Liver (tissue), 9 donors: ENCODE measurements around the gene PIWIL1. TPM values are rescaled to one million over a fixed set of nuclear protein-coding genes. Genes with fewer than 3 reads are reported as not detected.

Experiments
- DNase-seq: peaks from one replicate; pipeline ENCODE4 v3.0.0-alpha.2; 2017; ENCODE audit warnings: low spot score
- H3K27ac ChIP-seq, 2 donors: one replicate each; pipeline ENCODE4 v1.7.0; 2013; ENCODE audit warnings: inconsistent platforms in 2 of 2, low read length in 2 of 2, control low read depth in 1 of 2, low read depth in 1 of 2, mild to moderate bottlenecking in 1 of 2
- H3K27me3 ChIP-seq, 4 donors: one replicate each; pipeline versions ENCODE4 v1.6.1 to v1.7.0; 2013; ENCODE audit warnings: low read length in 3 of 4, inconsistent platforms in 1 of 4, mild to moderate bottlenecking in 1 of 4, moderate library complexity in 1 of 4; ENCODE audit not compliant: control insufficient read depth in 4 of 4, insufficient read depth in 4 of 4
- H3K36me3 ChIP-seq, 4 donors: one replicate each; pipeline versions ENCODE4 v1.6.1 to v1.7.0; 2013; ENCODE audit warnings: low read length in 3 of 4, mild to moderate bottlenecking in 3 of 4, low read depth in 1 of 4, moderate library complexity in 1 of 4; ENCODE audit not compliant: control insufficient read depth in 4 of 4, insufficient read depth in 3 of 4
- H3K4me1 ChIP-seq, 4 donors: one replicate each; pipeline versions ENCODE4 v1.6.1 to v1.7.0; 2013; ENCODE audit warnings: low read length in 3 of 4, mild to moderate bottlenecking in 3 of 4, moderate library complexity in 1 of 4; ENCODE audit not compliant: control insufficient read depth in 4 of 4, insufficient read depth in 4 of 4
- H3K4me3 ChIP-seq, 3 donors: one replicate each; pipeline versions ENCODE4 v1.6.1 to v1.7.0; 2013; ENCODE audit warnings: low read length in 3 of 3, control low read depth in 1 of 3, low read depth in 1 of 3, mild to moderate bottlenecking in 1 of 3
- H3K9ac ChIP-seq, 2 donors: one replicate each; pipeline ENCODE4 v1.7.0; 2013; ENCODE audit warnings: low read length in 2 of 2, mild to moderate bottlenecking in 2 of 2, moderate library complexity in 2 of 2, control low read depth in 1 of 2, low read depth in 1 of 2
- H3K9me3 ChIP-seq, 4 donors: one replicate each; pipeline versions ENCODE4 v1.6.1 to v1.7.0; 2013; ENCODE audit warnings: low read length in 3 of 4; ENCODE audit not compliant: control insufficient read depth in 4 of 4
- ATF3 ChIP-seq: IDR thresholded peaks from 2 replicates; pipeline ENCODE4 v1.6.1; 2016; ENCODE audit warnings: antibody characterized with exemption
- CTCF ChIP-seq: fragments of 150-350 bp; IDR thresholded peaks from 2 replicates; pipeline ENCODE4 v1.5.1; 2017; ENCODE audit warnings: improper control_type of control experiment, low read depth, low read length; ENCODE audit not compliant: missing input control
- EGR1 ChIP-seq, 2 donors: IDR thresholded peaks; 2 replicates each; pipeline ENCODE4 v1.6.1; 2016 to 2018; ENCODE audit warnings: antibody characterized with exemption in 2 of 2, low read depth in 2 of 2
- FOXA1 ChIP-seq: IDR thresholded peaks from 2 replicates; pipeline ENCODE4 v1.6.1; 2016; ENCODE audit warnings: antibody characterized with exemption
- GABPA ChIP-seq, 2 donors: IDR thresholded peaks in 1 of 2; conservative IDR thresholded peaks in 1 of 2; 2 replicates each; pipeline ENCODE4 v1.6.1; 2016; ENCODE audit warnings: antibody characterized with exemption in 2 of 2, mild to moderate bottlenecking in 1 of 2, moderate library complexity in 1 of 2
- HNF4A ChIP-seq, 2 donors: conservative IDR thresholded peaks; 2 replicates each; pipeline ENCODE4 v1.6.1; 2016; ENCODE audit warnings: antibody characterized with exemption in 2 of 2, mild to moderate bottlenecking in 2 of 2
- HNF4G ChIP-seq: IDR thresholded peaks from 2 replicates; pipeline ENCODE4 v1.6.1; 2016; ENCODE audit warnings: antibody characterized with exemption
- JUND ChIP-seq, 2 donors: IDR thresholded peaks; 2 replicates each; pipeline ENCODE4 v1.6.1; 2016; ENCODE audit warnings: antibody characterized with exemption in 2 of 2
- NR2F2 ChIP-seq: IDR thresholded peaks from 2 replicates; pipeline ENCODE4 v1.6.1; 2016; ENCODE audit warnings: antibody characterized with exemption
- REST ChIP-seq: IDR thresholded peaks from 2 replicates; pipeline ENCODE4 v1.6.1; 2016; ENCODE audit warnings: antibody characterized with exemption, mild to moderate bottlenecking
- RXRA ChIP-seq, 2 donors: IDR thresholded peaks; 2 replicates each; pipeline ENCODE4 v1.6.1; 2017 to 2018; ENCODE audit warnings: antibody characterized with exemption in 2 of 2, mild to moderate bottlenecking in 1 of 2
- SP1 ChIP-seq: IDR thresholded peaks from 2 replicates; pipeline ENCODE4 v1.6.1; 2018; ENCODE audit warnings: antibody characterized with exemption, mild to moderate bottlenecking
- TAF1 ChIP-seq: conservative IDR thresholded peaks from 2 replicates; pipeline ENCODE4 v1.6.1; 2016; ENCODE audit warnings: antibody characterized with exemption, mild to moderate bottlenecking
- YY1 ChIP-seq: IDR thresholded peaks from 2 replicates; pipeline ENCODE4 v1.6.1; 2016; ENCODE audit warnings: antibody characterized with exemption, mild to moderate bottlenecking
- ZBTB33 ChIP-seq: IDR thresholded peaks from 2 replicates; pipeline ENCODE4 v1.6.1; 2016; ENCODE audit warnings: antibody characterized with exemption
- WGBS: extraction: QIAGEN DNeasy Blood & Tissue Kit; methylation state at CpG from one replicate; pipeline ENCODE4 v1.1.7; 2013; 5-methylcytosine and 5-hydroxymethylcytosine counted together
- polyA plus RNA-seq, 2 donors: library from polyadenylated mRNA; stranded (reverse) in 1 of 2; unstranded in 1 of 2; fragments of 200-250 nt in 1 of 2; fragments of >200 nt in 1 of 2; fragmentation: Nextera tagmentation in 1 of 2; extraction: Ambion mirVana in 1 of 2; gene quantifications; one replicate each; pipeline versions ENCODE4 v1.2.1 to v1.2.3, GENCODE V29; 2013 to 2015
- total RNA-seq, 2 donors: library from RNA; depleted of rRNA; stranded (reverse); fragments of >200 nt; gene quantifications; one replicate each; pipeline ENCODE4 v1.2.3, GENCODE V29; 2014
- donor health status: healthy.
- donor health status: healthy.
- donor health status: healthy.
- donor health status: healthy.
- donor health status: healthy.

PIWIL1 gene
- total and polyA plus RNA-seq, 4 donors: 0.01 TPM; not detected in 3

- DNase-seq: no peak
- peaks cover 0 to 10% (median 4%) of the 10 kb centered on the region in 4 donors for H3K27me3 ChIP-seq
- H3K4me1 ChIP-seq: peaks cover 0 to 4% (median under 1%) of the 10 kb centered on the region in 4 donors
- H3K9ac ChIP-seq: no peak overlapping the region
- 49% methylated on average over 15 of the region's 15 CpGs for WGBS
- peaks cover 0 to 3% (median 0%) of the 10 kb centered on the region in 4 donors for H3K9me3 ChIP-seq
- H3K27ac ChIP-seq: no peak overlapping the region
- TF ChIP-seq CTCF (no peak), FOXA1 (no peak), EGR1 (IDR thresholded peaks at IDR 0.05; ENCODE audit: low read depth in 2 of 2) (no peak), JUND (IDR thresholded peaks at IDR 0.05) (no peak), REST (no peak), HNF4G (no peak), RXRA (IDR thresholded peaks at IDR 0.05) (no peak), ZBTB33 (no peak), HNF4A (conservative IDR thresholded peaks at IDR 0.05) (no peak), SP1 (no peak), TAF1 (no peak), ATF3 (no peak), GABPA (IDR thresholded peaks at IDR 0.05 in 1 of 2, conservative IDR thresholded peaks at IDR 0.05 in 1 of 2) (no peak), NR2F2 (no peak), YY1 (no peak)
- H3K4me3 ChIP-seq: no peak overlapping the region
- no peaks in the 10 kb centered on the region for H3K36me3 ChIP-seq
Measured at GRCh38 chr12:130334937-130335336, 2.8 kb upstream of the PIWIL1 start.
